HG03521 (cell line): Measurements from ENCODE around the gene SLC26A1.
"Not testable (repeated sequence)": the region's sequence is repeated elsewhere in the genome, so short reads cannot be mapped to it uniquely, and the experiment has no call there.

ENCODE experiments used
- ATAC-seq: cut with Tn5 transposase; IDR thresholded peaks from one replicate; pipeline ENCODE4 v1.9.1; 2021; ENCODE audit warnings: mild to moderate bottlenecking, moderate library complexity; ENCODE audit not compliant: unreplicated experiment

Gene SLC26A1

DNA sequence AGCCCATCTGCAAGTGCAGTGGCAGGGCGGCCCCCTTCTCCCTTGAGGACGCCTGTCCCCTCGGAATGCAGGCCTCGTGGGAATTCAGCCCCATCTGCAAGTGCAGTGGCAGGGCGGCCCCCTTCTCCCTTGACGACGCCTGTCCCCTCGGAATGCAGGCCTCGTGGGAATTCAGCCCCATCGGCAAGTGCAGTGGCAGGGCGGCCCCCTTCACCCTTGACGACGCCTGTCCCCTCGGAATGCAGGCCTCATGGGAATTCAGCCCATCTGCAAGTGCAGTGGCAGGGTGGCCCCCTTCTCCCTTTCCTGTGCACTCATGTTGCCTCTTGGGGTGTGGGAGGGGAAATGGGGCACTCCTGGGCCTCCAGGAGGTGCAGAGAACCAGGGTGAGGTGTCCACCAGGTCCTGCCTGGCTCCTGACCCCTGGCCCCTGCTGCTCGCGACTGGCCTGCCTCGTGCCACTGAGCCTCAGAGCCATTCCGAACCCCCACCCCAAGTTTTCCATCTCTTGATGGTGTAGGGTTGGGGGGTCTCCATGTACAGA lies 6.8 kb upstream of the SLC26A1 start:
- ATAC-seq, result no peak

DNA sequence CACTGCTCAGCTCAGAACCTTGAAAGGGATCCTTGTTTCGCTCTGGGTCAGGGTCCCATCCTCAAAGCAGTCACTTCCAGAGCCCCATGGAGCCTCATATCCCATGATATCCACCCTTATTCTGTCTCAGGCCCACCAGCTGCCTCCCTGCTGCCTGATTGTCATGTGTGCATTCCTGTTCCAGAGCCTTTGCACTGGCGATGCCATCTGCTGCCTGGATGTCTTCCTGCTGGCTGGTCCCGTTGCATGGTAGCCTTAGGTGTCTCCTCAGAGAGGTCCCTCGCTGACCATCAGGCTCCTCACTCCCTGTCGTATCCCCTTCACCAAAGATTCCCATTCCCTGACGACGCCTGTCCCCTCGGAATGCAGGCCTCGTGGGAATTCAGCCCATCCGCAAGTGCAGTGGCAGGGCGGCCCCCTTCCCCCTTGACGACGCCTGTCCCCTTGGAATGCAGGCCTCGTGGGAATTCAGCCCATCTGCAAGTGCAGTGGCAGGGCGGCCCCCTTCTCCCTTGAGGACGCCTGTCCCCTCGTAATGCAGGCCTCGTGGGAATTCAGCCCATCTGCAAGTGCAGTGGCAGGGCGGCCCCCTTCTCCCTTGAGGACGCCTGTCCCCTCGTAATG lies 6.1 kb upstream of the SLC26A1 start:
- not testable (repeated sequence) for ATAC-seq

DNA sequence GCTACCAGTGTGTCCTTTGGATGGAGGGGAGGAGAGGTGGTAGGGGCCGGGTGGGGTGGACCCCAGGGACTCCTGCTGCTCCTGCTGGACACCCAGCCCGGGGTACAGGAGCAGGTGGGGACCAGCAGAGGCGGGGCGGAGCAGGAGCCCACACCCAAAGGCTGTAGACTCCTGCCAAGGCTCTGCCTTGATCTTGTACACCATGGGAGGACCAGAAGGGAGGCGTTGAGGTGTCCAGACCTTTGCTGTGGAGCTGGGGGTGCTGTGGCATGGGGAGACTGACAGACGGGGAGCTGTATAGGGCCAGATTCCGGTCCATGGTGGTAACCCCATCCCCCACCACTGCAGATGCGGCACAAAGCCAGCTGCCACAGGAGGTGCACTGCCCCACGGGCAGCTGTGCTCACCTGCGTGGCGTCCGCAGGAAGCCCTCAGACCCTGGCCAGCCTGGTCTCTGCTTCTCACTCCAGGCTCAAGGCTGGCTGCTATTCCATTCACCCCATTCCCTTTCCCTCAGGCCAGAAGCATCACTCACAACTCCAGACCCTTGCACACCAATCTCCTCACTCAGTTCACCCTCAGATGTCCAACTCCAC lies 5.0 kb upstream of the SLC26A1 start:
- no peak for ATAC-seq

DNA sequence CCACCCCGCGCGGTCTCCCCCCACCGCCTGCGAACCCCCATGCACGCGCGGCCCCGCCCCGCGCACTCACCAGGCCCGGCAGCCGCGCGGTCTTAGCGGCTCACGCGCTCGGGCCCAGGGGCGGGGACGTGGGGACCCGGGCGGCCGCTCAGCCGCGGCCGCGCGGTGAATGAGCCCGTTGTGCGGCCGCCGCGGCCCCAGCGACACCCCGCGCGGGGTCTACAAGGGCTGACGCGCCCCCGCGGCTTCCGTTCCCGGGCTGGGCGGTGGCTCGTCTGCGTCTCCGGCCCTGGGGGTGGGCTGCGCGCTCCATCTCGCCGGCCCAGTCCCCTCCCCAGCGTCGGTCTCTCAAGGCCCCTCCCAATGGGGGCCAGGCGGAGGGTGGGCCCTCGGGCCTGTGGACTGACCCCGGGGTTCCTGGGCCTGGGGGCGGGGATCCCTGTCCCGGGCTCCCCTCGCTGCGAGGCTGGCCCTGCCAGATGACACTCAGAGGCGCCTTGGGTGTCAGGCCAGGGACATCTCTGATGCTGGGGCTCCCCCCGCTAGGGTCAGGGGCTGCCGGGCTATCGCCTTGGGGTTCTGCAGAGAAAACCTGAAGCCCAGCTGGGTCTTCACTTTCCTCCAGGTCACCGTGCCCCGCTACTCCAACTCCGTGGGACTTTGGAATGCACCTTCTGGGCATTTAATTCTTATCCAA lies 4.3 kb upstream of the SLC26A1 start:
- ATAC-seq, result no peak

DNA sequence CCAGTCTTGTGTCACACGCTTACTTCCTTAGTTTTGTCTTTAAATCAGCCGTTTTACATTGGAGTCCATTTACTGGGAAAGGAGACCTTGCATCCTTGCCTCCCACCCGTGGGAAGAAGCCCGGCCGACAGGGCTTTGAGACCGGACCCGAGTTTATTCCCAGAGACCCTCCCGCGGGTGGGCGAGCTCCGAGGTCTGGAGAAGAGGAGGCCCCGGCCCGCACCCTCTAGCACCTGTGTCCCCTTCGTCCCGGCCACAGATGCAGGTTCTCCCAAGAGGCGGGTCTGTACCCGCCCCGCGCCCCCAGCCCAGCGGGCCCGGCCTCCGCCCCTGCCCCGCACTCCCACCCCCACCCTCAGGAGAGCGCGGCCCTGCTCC lies 3.8 kb upstream of the SLC26A1 start:
- no peak for ATAC-seq

DNA sequence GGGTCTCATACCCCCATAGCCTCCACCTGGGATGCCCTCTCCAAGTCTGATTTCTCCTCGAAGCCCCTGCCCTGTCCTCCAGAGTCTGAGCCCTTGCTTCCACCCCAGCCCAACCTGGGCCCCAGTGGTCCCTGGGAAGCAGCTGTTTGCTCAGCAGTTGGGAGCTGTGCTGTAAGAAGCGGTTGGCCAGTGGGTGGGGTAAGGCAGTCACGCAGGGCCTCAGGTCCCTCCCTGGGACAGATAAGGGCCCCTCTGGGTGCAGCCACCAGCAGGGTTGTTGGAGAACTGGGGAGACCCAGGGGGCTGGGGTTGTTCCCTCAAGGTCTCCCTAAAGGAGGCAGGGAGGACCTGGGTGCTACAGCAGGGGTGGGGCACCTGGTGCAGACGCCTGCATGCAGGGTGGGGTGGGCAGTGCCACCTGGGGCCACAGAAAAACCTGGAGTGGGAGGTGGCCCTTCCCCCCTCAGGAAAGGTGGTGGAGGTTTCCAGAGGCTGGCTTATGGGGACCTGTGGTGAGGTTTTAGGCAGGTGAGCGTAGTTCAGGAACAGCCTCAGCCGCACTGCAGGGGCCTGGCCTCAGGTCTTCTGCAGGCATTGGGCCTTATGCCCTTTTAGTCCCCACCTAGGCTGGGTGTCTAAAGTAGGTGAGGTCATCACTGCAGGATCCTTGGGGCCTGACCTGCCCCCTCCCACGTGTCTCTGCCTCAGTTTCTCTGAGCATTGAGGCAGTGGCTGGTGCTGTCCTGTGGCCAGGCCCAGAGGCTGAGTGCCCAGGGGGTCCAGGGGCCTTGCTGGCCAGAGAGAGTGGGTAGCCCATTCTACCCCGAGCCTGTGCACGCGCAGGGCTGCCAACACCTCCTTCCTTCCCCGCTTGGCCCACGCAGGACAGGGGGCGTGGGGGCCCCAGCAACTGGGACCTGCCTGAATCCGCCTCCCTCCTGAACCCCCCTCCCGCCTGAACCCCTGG lies 3.1 kb upstream of the SLC26A1 start:
- ATAC-seq, result no peak

DNA sequence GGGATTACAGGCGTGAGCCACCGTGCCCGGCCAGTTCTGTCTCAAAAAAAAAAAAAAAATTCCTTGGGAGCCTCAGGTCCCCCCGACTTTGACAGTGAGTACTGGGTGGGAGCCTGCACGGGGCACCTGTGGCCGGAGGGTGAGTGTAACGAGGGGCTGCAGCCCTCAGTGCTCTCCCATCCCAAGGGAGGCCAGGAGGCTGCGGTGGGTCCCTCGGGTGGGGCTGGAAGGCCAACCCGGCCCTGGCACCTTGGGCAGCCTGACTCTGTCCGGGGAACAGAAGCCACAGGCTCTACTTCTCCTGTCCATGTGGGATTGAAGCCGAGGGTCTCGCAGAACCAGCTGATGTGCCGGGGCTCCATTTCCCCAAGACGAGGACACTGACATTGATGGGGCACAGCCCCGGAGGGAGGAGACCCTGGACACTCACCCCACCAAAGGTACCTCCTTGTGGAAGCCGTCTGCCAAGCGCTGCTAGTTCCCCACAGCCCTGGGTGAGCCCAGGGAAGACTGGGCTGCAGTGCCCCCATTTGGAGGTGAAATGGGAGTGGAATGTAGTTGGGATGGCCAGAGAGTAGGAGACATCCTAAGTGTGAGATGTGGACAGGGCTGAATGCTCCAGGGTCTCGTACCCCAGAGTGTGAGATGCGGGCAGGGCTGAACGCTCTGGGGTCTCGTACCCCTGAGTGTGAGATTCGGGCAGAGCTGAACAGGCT lies 2.3 kb upstream of the SLC26A1 start:
- no peak for ATAC-seq

DNA sequence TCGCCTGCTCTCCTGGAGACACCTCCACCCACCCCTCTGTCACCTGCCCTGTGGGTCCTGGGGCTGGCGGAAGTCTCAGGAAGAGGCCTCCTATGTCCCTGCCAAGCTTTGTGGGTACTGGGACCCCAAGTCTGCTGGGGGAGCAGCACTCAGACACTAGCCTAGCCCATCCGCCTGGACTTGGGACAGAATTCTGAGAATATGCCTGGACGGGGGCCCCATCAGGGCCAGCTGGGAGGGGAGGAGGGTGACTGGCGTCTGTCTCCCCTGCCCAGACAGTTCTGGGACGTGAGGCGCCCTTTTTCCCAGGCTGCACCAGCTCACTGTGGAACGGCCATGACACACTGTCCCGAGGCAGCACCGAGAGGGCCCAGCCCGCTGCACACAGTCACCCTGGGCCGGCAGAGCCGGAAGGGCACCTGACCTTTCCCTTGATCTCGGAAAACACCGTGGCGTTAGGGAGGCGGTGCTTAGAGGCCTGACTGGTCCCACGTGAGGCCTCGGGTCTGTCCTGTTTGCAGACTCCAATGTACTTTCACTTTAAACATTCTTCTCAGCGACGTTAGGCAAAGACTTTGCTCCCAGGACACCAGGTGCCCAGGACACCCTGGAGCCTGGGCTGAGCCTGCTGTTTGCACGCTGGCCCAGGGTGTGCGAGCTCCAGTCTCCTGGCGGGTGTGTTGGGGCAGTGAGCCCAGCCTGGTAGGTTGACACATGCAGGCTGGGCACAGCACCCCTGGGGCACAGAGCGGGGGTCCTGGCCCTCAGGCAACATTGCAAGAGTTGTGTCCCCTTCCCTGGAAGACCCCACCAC lies 700 bp downstream of the SLC26A1 start:
- ATAC-seq, result no peak

DNA sequence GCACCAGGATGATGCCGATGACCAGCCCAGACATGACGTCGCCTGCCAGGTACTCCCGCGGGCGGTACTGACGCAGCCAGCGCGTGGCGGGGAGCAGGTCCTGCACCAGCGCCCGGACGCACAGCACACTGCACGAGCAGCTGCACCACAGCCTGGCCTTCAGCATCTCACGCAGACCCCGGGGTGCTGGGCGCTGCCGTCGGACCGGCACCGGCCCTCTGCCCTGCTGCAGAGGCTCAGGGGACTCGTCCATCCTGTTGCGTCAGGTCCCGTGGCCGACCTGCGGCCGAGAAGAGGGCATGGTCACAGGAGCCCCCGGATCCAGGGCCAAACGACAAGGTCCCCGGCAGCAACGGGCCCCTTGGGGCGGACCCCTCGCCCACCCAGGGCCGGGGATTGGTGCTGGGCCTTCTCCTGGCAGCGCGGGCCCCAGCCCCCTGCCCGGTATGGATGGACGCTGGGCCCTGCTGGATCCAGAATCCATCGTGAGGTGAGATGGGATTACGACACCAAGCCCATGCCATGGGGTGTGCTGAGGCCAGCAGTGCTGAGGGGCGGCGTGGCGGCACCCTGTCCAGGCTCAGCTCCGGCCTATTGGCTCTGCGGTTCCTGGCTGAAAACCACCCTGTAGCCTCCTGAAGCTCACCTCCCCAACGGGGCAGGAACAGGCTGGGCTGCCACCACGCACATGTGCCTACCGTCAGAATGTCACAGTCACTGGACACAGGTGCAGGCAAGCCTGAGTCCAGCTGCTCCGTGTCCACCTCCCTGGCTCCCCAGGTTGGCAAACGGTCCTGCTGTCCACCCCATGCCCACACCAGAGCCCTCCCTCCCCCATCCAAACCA lies 1.5 kb downstream of the SLC26A1 start:
- ATAC-seq, result no peak

DNA sequence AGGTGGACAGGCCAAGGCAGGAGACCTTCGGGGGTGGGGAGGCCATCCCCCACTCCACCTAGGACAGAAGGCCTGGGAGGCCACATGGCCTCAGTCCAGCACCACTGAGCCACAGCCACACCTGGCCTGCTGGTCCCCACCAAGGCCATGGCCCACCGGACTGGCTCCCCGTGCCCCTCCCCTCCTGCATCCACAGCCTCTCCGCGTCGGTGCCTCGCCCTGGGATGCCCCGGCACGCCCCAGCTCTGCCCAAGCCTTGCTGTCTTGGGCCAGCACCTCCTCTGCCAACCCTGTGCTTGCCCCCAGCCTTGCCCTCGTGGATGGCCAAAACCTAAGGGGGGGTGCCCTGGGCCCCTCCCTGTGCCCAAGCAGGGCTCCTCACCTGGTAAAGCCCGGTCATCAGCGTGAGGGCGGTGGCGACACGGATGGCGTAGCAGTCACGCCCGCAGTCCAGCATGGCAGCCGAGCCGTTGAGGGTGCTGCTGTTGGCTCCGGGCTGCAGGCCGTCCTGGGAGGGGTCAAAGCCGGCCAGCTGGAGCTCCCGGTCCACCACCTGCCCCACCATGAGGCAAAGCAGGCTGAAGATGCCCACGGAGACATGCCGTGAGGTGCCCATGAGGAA lies 2.3 kb downstream of the SLC26A1 start:
- ATAC-seq, result no peak

DNA sequence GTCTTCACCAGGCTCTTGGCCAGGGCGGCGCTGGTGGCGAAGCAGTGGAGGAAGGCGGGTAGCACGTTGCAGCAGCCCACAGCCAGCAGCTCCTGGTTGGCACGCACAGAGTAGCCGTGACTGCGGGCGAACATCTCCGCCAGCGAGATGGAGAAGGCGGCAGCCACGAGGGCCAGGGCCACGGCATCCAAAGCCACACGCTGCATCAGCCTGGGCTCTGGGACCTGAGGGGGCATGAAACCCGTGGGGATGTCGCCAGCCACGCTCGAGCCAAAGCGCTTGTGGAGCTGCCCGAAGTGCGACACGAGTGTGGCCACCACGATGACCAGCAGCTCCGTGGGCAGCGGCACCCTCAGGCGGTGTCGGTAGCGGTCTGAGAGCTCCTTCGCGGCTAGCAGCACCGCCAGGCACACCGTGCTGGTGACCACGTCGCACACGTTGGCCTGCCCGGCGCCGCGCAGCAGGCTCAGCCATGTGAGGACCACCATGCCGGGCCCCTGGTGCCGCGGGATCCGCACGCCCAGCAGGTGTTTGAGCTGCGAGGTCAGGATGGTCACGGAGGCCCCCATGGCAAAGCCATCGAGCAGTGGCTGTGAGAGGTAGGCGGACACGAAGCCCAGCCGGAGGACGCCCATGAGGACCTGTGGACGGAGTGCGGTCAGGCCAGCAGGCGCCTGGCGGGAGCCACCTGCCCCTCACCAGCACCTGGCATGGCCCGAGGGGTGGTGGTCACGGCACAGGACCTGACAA lies 3.3 kb downstream of the SLC26A1 start:
- ATAC-seq, result no peak

DNA sequence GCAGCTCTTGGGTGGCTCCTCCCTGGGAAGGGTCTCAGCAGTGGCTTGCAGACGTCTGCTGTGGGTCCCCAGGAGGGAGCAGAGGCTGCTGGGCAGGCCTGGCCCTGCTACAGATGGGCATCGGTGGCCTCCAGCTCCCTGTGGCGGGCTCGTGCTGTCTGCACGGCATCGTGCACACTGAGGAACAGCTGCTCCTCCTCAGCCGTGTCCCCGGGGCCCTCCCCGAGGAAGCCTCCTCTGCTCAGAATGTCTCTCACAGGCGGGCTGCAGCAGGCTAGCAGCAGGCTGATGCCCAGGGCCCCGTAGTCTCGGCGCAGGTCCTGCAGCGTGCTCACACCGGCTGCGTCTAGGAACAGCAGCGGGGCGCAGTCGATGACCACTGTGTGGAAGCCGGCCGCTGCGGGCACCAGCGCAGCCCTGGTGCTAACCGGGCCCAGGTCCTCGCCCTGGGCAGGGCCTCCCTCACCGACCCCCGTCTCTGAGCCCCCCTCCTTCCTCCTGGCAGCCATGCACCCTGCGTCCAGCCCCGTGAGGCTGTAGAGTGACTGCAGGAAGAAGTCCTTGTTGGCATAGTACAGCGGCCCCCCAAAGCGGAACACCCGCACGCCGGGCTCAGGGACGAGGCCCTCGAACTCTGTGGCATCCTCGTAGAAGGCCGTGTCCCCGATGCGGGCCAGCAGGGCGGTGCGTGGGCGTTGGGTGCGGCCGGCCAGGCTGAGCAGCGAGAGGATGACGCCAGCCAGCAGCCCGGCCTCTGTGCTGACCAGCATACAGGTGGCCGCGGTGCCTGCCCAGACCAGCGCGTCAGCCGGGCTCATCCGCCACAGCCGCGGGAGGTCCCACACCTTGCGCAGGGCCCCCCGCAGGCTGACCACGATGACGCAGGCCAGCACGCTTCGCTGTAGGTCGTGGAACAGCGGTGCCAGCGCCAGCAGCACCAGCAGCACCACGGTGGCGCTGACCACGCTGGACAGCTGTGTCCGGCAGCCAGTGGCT lies 4.2 kb downstream of the SLC26A1 start:
- no peak for ATAC-seq

DNA sequence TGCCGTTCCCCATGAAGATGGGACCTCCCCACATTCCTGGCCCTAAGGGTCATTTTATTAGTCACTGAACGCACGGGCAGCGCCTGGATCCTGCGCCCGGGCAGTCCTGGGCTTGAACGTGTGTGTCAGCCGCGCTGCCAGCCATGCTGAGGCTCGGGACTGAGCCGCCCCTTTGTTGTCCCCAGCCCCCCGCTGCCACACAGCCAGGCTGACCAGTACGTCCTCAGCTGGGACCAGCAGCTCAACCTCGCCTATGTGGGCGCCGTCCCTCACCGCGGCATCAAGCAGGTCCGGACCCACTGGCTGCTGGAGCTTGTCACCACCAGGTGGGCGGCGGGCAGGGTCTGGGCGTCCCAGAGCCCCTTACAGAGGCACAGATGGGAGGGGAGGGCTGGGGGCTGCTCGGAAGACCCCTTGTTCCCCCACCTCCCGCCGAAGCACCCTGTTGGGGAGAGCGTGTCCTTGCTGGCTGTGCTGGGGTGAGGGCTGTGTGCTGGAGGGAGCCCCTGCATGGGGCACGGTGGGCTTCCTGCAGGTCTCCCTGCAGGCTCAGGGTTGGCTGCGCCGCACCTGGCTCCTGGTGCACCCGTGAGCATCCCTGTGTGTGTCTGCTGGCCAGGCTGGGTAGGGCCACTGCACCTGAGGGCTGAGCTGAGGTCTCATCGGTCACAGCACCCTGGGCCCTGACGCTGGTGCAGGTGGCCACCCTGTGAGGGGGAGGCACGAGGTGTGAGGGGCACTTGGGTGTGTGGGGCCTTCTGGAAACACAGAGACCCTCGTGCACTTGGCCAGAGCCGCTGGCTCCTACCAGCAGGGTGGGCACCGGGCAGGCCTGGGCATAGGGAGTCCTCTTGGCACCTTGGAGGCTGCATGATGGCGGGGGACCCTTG lies 5.3 kb downstream of the SLC26A1 start:
- no peak for ATAC-seq

DNA sequence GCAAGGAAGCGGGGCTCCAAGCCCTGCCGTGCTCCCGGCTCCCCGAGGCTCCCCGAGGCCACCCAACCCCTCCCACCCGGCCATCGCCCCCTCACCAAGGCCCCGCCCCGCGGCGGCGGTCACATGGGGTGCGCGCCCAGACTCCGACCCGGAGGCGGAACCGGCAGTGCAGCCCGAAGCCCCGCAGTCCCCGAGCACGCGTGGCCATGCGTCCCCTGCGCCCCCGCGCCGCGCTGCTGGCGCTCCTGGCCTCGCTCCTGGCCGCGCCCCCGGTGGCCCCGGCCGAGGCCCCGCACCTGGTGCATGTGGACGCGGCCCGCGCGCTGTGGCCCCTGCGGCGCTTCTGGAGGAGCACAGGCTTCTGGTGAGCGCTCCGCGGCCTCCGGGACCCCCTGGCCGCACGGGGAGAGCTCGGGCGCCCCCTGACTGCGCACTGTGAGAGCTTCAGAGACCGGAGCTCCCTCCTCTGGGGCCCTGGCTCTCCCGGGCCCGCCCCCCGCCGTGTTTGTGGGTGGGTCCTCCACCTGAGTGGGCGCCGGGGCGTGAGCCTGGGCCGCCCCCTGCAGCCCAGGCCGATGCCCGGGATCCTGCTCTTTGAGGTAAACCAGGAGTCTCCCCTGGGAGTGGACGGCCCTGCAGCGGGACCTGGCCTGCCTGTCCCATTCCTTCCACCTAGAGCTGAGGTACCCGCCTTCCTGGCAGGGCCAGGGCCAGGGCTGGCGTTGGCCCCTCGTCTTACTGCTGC lies 6.2 kb downstream of the SLC26A1 start, which contains the start of gene IDUA:
Gene IDUA, plus strand, starts transcription at position 166 of the 745 bp plus-strand sequence. Its CDS starts 41 bp downstream, at position 207.
- ATAC-seq, result peak; percentile 70
